GM18499 (cell line): ENCODE results near the gene MAD1L1.

Source experiments
- ATAC-seq: cut with Tn5 transposase; IDR thresholded peaks from one replicate; pipeline ENCODE4 v1.9.1; 2021; ENCODE audit warnings: moderate number of reproducible peaks; ENCODE audit not compliant: insufficient read depth, unreplicated experiment

Gene MAD1L1

DNA sequence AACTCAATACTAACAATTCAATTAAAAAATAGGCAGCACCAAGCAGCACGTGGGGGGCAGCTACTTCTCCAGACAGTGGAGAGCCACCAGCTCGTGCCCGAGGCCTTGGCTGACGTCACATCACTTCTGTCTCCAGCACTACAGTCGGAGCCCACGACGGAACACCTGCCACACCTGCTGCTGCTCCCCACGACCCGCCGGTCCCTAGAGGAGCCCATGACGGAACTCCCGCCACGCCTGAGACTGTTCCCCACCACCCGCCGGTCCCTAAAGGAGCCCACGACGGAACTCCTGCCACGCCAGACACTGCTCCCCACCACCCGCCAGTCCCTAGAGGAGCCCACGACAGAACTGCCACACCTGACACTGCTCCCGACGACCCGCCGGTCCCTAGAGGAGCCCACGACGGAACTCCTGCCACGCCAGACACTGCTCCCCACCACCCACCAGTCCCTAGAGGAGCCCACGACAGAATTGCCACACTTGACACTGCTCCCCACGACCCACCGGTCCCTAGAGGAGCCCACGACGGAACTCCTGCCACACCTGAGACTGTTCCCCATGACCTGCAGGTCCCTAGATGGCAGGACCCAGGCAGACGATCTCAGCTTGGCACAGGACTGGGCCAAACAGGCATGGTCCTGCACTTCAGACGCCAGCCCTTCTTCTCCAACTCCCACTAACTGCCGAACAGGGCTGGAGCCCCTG, 304.7 kb downstream of the MAD1L1 start:
- no peak for ATAC-seq

DNA sequence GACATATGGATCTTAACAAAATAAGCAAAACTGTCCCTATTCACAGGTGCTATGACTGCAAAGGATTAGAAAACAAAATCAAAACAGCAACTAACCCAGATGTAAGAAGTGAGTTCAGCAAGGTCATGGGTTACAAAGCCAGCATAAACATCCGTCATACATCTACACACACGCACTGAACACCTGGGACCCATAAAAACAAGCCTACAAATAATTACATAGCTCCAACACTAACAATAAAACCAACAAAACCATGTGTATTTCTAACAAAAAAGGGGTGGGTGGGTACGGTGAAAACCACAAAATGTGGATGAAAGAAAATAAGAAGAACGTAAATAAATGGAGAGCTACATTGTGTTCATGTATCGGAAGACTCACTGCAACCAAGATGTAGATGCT, 305.8 kb downstream of the MAD1L1 start:
- ATAC-seq, result no peak

DNA sequence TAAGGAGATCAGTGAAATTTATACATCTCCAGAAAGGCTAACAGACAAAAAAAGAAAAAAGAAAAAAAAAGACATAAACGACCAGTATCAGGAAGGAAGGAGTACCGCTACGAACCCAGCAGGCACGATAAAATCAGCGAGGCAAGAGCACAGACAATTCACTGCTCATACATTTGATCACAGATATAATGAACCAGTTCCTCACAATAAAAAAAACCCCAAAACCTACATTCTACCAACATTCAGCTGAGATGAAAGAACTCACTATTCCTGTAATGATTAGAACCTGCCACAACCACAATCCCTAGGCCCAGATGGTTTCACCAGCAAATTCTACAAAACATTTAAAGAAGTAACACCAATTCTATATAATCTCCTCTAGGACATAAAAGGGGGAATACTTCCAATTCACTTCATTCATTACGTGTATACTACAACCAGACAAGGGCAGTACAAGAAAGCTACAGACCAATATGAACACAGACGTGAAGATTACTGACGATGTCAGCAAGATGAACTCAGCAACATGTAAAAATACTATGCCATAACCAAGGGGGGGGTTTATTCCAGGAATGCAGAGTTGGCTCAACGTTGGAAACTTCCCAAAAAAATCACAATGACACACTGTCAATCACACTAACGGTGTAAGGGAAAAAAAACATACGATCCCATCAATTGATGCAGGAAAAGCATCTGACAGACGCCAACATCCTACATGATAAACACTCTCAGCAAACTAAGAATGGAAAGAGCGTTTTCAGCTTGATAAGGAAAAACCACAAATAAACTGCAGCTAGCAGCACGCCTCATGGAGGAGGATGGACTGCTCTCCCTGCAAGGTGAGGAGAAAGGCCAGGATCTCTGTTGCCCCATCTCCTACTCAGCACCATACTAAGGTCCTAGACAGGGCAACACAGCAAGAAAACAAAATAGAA, 306.5 kb downstream of the MAD1L1 start:
- no peak for ATAC-seq

DNA sequence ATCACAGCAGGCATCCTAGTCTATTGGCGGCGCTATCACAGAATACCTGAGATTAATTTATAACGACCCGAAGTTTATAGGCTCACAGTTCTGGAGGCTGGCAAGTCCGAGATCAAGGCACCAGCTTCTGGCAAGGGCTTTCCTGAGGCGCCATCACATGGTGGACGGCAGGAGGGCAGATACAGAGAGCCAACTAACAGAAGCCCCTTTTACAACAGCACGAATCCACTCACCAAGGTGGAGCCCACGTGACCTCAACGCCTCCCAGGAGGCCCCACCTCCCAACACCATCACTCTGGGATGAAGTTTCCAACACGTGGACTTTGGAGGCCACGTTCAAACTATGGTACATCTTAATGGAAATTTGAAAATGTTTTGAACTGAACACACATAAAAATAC, 307.4 kb downstream of the MAD1L1 start:
- no peak for ATAC-seq

DNA sequence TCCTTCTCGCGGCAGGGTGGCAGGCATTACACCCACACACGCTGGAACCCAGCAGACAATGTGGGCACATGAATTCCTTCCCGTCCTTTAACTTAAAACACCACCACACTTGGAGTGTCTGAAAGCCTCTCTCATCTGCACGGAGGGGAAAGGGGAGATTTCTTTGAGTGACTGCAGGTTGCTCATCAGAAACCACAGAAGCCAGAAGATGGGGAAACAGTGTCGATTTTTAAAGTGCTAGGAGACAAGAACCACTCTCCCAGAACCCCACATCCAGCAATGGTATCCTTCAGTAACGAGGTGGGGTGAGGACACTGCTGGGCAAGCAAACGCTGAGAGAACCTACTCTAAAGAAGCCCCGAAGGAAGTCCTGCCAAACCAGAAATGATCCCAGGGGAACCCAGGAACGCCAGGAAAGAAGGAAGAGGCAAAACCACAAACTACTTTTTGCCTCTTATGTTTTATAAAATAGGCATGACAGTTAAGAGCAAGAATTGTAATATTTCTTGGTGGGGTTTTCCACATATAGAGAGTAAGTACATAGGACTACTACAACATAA, 308.4 kb downstream of the MAD1L1 start:
- ATAC-seq, result no peak

DNA sequence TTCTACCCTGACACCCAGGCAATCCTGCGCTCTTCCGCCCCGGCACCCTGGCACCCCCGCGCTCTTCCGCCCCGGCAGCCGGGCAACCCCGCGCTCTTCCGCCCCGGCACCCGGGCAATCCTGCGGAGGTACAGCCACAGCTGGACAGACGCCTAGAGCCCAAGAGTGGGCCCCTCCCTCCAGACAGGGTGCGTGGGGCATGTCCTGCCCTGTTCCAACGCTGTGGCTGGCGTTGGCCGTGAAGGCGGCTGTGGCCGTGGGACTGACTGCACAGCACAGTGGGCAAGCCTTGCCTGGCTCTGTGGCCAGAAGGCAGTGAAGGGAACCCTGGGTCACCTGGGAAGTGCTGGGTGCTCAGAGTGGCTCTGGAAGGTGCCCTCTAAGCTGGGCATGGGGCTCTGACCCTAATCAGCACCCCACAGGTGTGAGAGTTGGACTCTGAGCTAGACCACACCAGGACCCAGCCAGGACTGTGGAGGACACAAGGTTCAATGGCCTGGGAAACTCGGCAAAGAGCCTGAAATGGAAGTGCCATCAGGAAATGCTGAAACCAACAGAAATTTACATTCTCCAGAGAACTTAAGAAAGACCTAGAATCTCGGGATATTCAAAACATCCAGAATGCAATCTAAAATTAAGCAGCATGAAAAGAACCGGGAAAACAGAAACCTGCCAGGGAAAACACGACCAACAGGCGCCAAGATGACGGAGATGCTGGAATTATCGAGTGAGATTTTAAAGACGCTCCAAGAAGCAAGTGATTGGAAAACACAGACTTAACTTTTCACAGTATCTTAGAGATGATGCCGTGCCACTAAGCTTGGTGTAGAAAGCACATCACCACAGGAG, 309.1 kb downstream of the MAD1L1 start:
- ATAC-seq, result no peak

DNA sequence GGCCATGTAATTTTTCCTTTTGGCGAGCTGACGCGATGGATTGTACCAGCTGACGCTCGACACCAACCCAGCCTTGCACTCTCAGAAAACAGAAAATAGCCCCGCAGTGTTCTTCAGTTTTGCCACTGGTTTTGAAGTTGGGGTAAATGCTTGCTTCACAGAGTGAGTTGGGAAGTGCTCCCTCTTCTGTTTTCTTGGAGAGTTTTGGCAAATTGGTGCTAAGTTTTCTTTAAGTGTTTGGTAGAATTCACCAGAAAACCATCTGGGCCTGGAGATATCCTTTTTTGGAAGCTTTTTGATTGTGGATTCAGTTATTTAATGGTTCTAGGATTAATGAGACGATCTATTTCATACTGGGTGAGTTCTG, 309.9 kb downstream of the MAD1L1 start:
- no peak for ATAC-seq

DNA sequence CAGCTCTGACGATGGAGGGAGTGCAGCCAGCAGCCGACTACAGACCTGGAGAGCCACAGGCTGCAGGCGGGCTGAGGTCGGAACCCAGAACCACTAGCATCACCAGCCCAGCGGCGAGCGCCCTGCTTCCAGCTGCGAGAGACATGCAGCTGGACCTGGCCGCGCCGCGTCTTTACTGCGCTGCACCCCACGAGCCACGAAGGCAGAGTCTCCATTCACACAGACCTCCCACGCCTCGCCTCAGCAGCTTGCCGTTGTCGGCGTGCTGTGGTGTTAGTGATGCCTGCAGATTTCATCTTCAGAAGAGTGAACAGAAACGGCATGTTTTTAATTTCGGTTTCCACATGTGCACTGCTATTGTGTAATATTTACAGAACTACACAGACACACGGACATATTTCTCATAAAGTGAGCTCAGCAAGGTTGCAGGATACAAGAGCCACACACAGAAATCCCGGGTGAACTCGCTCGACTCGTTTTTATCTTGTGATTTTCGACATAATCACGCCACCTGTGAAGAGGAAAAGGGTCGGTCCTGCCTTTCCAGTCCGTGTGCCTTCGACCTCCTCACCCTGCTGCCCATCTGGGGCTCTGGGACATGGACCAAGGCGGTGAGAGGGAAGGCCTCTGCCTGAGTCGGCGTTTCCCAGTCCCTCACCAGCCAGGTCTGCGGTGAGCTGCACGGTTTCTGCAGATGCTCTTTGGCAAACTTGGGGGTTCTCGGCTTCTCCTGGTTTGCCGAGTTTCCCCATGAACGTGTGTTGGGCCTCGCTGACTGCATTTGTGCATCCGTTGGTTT, 310.5 kb downstream of the MAD1L1 start:
- no peak for ATAC-seq

DNA sequence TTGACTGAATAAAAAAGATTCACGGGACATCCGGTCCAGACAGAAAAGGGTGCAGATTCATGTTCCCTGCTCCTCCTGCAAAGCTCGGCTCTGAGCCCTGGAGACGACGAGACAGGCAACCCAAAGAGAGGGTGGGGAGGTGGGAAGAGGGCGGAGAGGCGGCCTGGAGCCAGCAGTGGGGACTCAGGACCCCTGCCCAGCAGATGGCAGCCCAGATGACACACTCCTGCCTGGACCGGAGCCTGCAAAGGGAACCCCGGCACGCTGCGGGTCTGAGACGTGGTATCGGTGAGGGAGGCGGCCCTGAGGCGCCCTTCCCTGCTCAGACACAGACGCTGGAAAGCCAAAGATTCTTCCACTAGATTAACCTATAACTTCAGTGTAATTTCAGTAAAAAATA, 311.9 kb downstream of the MAD1L1 start:
- no peak for ATAC-seq

DNA sequence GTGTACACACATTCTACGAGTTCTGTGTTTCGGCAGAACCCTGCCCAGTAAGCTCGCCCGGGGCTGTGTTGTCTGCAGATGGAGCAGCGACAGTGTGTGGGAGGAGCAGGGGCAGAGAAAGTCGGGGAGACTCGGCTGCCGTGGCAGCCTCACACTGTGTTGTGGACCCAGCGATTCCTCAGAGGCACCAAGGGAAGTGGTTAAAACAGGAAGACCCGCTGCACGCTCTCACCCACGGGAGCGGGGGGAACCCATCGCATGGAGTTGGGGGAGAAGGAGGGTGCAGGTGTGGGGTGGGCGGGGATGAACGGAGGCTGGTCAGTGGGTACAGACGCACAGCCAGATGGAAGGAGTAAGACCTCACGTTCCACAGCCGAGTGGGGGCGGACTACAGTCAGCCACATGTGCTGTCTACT, 312.5 kb downstream of the MAD1L1 start:
- no peak for ATAC-seq

DNA sequence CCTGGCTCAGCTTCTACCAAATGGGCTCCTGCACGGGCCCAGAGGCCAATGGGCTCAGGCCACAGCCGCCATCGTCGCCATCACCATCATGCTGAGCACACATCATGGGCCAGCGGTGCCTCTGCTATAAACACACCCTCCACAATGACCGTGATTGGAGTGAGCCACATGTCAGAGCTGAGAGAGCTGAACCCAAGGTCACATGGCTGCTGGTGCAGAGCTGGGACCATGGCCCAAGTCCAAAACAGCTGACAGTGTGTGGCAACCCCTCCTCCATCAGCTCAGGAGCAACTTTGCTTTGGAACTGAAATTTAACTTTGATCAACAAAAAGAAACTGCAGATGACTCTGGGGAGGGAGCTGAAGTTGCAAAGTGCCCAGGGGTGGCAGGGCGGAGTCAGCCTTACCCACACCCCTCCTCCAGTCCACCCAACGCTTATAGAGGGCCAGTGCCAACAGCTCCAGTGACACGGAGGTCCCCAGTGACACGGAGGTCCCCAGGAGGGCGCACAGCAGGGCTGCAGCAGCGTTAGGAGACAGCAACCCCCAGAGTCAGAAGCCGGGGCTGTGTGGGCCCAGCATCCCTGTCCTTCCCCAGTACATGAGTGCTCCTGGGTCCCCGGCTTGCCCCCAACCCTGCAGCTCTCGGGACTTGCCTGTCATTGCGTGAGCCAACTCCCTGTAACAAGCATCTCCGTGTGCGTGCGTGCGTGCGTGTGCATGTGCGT, 313.0 kb downstream of the MAD1L1 start:
- no peak for ATAC-seq

DNA sequence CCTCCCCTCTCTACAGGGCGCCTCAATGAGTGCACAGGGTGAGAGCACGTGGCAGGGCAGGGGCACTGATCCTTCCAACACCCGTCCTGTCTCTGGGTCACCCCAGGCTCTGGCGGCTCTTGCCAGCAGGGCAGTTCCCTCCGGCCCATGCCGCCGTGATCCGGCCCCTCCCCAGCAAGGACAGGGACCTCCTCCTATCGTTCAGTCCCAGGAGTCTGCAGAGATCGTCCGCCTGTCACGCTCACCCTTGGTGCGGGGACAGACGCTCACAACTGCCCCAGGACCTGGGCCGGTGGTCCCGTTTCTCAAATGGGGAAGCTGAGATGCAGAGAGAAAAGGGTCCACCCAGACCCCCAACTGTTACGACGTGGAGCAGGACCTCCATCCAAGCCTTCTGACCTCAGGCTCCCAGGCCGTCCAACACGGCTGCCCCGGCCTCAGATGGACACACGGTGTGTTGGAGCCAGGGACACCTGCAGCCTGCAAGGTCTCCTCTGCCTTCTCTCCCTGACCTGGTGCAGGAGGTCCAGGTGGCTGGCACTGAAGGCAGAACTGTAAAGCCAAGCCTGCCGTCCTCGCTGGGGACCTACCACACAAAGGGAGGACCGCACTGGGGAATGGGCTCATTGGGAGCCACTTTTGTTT, 313.7 kb downstream of the MAD1L1 start:
- ATAC-seq, result no peak

DNA sequence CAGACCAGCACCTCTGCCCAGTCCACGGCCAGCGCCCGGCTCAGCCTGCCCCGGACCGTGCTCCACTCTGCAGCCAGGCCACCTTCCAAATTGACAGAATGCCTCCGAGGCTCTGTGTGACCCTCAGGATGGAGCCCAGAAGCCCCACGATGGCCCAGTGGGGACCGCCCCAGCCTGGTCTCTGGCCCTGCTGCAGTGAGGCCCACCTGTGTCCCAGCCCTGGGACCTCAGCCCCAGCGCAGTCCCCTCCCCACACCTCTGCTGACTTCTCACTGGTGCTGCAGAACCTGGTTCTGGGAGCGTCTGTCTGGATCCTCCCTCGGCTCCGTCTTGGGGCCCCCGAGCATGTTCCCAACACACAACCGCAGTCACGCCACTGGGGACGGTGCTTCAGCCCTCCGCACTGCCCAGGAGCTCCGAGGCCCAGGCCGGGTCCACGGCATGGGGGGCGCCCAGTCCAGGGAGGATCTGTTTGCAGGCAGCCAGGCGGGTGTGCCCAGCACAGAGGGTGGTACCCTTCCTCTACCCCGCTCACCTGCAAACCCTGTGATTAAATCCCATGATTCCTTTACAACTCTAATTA, 314.6 kb downstream of the MAD1L1 start:
- no peak for ATAC-seq

DNA sequence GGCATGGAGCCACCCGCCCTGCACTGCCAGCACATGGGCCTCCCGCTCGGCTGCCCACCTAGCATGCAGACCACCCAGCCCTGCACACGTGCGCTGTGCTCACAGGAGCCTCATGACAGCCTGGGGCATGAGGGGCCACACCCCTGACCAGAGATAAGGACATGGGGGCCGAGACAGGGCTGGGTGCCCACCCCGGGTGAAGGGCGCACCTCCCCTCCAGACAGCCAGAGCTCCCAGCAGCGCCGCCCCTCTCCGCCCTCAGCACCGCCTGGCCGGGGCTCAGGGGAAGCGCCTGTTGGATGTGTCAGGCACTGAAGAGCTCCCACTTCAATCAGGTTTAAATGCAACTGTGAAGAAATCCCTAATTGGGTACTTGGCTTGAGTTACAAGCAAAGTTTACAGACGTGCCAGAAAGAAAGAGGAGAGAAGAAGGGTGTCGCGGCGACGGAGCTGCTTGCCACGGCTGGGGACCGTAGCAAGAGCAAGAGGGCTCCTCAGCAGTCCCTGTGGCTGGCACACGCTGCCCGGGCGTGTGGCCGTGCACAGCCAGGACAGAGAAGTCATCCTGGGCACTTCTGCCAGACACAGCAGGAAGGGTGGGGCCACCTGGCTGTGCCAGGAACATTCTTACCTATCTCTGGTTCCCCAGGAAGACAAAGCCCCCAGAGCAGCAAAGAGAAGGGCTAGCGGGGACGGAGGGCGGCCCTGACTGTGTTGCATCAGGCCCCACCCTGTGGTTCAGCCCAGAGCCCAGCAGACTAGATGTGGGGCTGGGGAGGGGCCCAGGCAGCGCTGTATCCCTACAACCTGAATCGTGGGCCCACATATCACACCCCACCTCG, 315.3 kb downstream of the MAD1L1 start:
- ATAC-seq, result no peak

DNA sequence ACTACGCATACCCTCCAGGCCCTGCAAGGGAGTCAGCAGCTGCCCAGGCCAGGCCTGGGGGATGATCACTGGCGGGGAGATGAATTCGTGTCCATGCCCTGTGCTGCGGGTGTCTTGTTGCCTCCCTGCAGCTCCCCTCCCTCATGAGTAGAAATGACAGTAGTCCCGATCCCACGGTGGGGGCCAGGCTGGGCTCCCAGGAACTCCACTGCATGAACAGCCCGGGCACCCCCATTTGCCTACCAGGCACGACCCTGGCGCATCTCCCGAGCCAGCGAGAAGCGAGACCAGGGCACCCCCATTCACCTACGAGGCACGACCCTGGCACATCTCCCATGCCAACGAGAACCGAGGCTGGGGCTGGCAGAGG, 316.2 kb downstream of the MAD1L1 start:
- no peak for ATAC-seq

DNA sequence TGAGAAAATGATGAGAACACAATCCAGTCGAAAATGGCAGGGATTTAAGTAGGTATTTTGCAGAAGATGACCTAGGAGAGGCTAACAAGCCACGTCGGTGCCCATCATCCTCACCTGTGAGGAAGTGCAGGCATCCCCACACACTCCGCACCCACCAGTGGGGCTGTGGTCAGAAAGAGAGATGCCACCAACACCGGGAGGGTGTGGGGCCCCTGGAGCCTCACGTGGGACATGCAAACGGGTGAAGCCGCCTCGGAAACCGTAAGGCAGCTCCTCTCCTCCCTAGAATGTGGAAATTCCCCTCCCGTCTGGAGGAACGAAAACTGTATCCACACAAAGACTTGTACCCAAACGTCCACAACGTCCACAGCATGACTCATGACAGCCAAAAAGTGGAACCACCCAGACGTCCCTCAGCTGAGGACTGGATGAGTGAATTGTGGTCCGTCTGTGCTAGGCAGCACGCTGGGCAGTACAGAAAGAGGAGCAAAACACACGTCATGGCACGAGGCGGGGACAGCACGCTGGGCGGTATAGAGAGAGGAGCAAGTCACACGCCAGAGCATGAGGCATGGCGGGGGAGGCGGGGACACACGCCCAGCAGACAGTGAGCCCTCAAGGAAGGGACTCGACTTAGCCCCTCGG, 316.7 kb downstream of the MAD1L1 start:
- no peak for ATAC-seq

DNA sequence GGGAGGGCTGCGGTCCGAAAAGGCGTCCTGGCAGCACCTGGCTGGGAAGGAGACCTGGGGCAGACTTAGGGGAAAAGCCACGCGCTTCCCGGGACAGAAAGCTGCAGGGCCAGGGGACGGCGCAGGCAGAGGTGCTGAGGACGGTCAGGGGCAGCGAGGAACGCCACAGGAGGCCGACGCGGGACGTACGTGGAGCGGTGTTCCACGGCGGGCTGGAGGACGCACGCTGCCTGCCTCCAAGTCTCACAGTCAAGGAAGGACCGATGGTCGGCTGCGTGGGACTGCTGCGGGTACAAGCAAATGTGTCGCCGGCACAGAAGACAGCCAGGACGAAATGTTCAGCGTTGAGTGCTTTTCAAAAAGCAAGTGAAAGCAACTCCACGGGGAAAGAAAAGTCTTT, 317.4 kb downstream of the MAD1L1 start:
- ATAC-seq, result no peak
